Stimulated activated CD8-positive, alpha-beta memory T cell treated with anti-CD3 and anti-CD28 coated beads, Interleukin-12 subunit alpha, Interleukin-12 subunit beta, amount 100 ng/mL, for 24 hours (primary cell): ENCODE results near the gene THAP2.

Experiments
- DNase-seq: peaks from one replicate; pipeline ENCODE4 v3.0.0-alpha.2; 2020; ENCODE audit errors: extremely low read depth

The THAP2 gene

GRCh38 chr12:71703206-71703605, 39.1 kb downstream of the THAP2 start:
- DNase-seq: no peak

GRCh38 chr12:71704920-71705319, 40.8 kb downstream of the THAP2 start:
- DNase-seq: no peak

- DNase-seq: no peak
These were observed 44.6 kb downstream of the THAP2 start for GRCh38 chr12:71708658-71709057.

GRCh38 chr12:71710276-71711125, 46.4 kb downstream of the THAP2 start:
- DNase-seq: no peak

GRCh38 chr12:71718611-71719010, 54.5 kb downstream of the THAP2 start:
- no peak for DNase-seq

DNA sequence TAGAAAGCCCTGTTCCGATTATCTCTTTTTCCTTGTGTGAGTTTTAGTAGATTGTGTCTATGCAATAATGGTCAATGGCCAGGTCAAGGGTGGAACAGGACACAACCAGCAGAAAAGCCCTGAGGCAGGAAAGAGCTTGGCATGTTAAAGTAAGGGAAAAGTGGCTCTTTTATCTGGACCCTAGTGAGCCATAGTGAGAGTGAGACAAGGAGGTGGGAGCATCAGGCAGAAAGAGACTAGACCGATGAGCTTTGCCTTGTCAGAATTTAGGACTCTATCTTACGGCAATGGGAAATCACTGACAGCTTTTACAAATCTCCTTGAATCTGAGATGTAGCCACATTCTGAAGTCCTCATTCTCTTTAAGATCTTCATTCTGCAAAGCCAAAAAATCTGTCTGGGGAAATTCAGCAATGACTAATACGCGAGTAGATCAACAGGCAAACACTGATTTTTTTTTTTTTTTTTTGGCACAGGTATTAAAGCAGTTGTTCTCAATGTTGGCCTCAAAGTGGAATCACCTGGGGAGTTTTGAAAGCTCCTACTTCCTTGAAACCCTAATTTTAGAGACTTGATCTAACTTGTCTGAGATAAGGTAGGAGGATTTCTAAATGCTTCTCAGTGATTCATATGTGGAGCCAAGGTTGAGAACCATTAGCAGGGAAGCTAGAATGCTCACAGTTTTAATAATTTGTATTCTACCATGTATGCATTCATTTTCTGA, 55.7 kb downstream of the THAP2 start:
- DNase-seq: no peak

DNA sequence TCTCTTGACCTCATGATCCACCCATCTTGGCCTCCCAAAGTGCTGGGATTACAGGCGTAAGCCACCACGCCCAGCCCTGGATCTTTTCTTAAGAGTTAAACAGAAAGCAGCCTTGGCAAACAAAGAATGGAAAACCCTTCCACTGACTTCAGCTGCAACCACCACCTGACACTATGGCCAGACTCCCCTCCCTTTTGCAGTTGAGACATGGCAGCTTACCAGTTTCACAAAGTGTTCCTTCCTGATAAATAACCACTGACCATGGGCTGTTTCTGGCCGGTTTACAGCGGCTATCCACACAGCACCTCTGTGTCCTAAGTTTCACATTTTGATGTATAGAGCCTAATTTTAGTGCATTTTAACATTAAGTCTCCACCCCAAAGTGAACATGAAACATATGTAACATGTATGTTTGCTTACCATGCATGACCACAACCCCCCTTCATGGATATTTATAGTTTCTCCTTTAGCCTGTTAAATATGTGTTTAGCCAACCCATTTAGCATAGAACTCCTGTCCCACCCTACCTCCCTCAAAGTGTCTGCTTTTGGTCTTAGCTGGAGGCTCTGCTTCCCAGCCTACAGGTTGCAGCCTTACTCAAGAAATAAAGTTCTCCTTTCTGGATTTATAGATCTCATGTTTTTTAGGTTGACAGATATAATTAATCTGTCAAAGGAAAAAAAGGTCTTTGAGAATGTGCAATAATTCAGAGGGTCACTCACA, 57.8 kb downstream of the THAP2 start:
- DNase-seq: no peak

DNA sequence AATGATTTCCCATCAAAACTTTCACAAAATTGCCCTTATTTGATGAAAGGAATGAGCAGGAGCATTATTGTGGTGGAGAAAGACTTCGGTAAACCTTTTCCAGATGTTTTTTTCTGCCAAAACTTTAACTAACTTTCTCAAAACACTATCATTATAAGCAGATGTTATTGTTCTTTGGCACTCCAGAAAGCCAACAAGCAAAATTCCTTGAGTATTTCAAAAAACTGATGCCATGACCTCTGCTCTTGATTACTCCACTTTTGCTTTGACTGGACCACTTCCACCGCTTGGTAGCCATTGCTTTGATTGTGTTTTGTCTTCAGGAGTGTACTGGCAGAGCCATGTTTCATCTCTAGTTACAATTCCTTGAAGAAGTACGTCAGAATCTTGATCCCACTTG, 60.9 kb downstream of the THAP2 start:
- no peak for DNase-seq

DNA sequence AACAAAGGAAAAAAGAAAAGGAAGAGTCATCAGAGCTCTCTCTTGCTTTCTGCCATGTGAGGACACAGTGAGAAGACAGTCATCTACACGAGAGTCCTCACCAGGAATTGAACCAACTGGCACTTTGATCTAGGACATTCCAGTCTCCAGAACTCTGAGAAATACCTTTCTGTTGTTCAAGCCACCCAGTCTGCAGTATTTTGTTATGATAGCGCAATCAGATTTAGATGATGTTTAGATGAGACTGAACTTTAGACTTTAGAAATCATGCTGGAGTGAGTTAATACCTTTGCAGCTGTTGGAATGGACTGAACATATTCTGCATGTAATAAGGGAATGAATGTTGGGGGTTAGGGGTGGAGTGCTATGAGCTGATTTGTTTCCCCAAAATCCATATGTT, 62.4 kb downstream of the THAP2 start:
- no peak for DNase-seq

DNA sequence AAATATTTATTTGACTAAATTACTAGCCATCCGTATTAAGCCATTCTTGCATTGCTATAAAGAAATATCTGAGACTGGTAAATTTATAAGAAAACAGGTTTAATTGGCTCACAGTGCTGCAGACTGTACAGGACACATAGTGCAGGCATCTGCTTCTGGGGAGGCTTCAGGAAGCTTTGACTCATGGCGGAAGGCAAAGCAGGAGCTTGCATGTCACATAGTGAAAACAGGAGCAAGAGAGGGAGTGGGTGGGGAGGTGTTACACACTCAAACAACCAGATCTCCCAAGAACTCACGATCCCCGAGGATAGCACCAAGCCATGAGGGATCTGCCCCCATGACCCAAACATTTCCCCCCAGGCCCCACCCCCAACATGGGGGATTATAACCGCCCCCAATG, 63.9 kb downstream of the THAP2 start:
- no peak for DNase-seq
